ENCODE data around the gene ZNF483.

The ZNF483 gene

DNA sequence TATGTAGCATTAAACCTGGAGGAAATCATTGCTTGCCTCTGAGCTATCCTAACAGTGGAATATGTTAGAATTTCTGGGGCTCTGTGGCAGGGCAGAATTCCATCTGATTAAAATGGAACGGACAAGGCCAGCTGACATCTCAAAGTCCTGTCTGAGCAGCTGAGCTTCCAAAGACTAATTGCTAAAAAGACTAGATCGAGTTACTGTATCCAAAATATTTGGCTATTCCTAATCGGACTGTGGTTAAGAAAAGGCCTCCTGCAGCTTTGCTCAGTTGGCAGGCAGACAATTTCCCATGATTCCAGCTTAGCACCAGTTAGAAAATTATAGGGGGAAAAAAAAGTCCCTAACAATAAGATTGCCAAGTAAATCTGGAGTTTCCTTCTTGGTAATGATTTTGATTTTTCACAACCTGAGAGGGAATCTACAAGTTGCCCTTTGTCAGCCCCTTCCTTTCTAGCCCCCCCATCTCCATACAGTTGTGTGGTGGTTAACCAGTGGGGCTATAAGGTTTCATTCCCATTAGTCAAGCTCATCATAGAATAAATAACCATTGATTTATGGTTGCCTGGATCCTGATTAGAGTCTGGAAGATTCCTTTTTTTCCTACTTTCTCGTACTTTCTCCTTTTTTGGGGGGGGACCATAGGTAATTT lies 48.1 kb downstream of the ZNF483 start:
- H3K9me3 ChIP-seq (ENCODE audit: control insufficient read depth, insufficient read depth, low read length), result peaks cover 12% of the 10 kb centered on the region
- H3K36me3 ChIP-seq (ENCODE audit: insufficient read depth, low read length), result peaks cover 26% of the 10 kb centered on the region
- no peaks in the 10 kb centered on the region for H3K4me1 ChIP-seq (ENCODE audit: insufficient read depth, low read length)
- no peak overlapping the region for H3K9ac ChIP-seq (ENCODE audit: low read depth, low read length)

DNA sequence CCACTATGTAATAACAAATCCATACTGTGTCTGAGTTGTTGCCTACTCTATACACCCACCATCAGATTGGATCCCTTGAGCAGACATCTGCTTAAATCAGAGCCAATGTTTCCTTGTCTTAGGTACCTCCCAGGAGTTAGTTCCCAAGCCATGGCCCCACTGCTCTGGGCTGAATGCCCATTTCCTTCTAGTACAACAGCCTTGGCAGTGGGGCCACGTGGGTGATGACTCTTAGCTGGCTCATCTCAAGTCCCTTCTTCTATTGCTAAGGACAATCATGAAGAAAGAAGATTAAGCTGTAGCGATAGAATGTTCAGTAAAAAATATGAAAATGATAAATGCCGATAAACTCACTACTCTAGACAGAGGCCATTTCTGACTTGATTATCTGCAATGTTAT lies 57.9 kb downstream of the ZNF483 start:
- Histone ChIP-seq H3K36me3 (ENCODE audit: insufficient read depth, low read length) (peaks cover 22% of the 10 kb centered on the region), H3K9ac (ENCODE audit: low read depth, low read length) (no peak overlapping the region), H3K9me3 (ENCODE audit: control insufficient read depth, insufficient read depth, low read length) (no peaks in the 10 kb centered on the region), H3K4me1 (ENCODE audit: insufficient read depth, low read length) (no peaks in the 10 kb centered on the region)

DNA sequence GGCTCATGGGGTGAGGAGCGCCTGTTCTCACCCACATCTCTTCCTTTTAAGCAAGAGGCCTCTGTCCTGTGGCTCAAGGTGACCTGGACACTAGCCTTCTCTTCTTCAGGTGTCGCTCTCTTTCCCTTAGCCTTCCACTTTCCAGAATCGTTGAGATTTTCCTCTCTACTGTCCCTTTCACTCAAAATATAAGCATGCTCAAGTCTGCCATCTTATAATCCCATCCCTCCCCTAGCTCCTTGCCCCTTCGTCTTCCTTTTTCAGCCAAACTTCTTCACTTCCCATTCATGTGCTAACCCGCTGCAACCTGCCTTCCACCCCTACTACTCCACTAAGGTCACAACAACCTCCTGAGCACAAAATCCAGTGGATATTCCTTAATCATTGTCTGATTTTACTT lies 61.4 kb downstream of the ZNF483 start:
- Histone ChIP-seq H3K4me1 (ENCODE audit: insufficient read depth, low read length) (no peaks in the 10 kb centered on the region), H3K9me3 (ENCODE audit: control insufficient read depth, insufficient read depth, low read length) (no peaks in the 10 kb centered on the region), H3K9ac (ENCODE audit: low read depth, low read length) (no peak overlapping the region), H3K36me3 (ENCODE audit: insufficient read depth, low read length) (peaks cover 20% of the 10 kb centered on the region; the same call in 1 of the 2 replicates)

DNA sequence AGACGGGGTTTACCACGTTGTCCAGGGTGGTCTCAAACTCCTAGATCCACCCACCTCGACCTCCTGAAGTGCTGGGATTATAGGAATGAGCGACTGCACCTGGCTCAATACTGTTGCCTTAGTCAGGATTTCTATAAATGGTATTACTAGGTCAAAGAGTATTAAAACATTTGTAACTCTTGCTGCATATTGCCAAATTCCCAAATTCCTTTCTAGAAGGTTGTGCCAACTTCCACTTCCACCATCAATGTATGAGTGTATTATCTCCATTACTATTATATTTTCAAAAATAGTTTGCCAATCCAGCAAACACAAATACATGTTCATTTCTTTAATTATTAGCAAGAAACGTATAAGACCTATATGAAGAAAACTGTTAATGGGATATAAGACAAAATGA lies 63.9 kb downstream of the ZNF483 start:
- Histone ChIP-seq H3K4me1 (ENCODE audit: insufficient read depth, low read length) (no peaks in the 10 kb centered on the region), H3K9me3 (ENCODE audit: control insufficient read depth, insufficient read depth, low read length) (no peaks in the 10 kb centered on the region), H3K36me3 (ENCODE audit: insufficient read depth, low read length) (peaks cover 13% of the 10 kb centered on the region), H3K9ac (ENCODE audit: low read depth, low read length) (no peak overlapping the region)

DNA sequence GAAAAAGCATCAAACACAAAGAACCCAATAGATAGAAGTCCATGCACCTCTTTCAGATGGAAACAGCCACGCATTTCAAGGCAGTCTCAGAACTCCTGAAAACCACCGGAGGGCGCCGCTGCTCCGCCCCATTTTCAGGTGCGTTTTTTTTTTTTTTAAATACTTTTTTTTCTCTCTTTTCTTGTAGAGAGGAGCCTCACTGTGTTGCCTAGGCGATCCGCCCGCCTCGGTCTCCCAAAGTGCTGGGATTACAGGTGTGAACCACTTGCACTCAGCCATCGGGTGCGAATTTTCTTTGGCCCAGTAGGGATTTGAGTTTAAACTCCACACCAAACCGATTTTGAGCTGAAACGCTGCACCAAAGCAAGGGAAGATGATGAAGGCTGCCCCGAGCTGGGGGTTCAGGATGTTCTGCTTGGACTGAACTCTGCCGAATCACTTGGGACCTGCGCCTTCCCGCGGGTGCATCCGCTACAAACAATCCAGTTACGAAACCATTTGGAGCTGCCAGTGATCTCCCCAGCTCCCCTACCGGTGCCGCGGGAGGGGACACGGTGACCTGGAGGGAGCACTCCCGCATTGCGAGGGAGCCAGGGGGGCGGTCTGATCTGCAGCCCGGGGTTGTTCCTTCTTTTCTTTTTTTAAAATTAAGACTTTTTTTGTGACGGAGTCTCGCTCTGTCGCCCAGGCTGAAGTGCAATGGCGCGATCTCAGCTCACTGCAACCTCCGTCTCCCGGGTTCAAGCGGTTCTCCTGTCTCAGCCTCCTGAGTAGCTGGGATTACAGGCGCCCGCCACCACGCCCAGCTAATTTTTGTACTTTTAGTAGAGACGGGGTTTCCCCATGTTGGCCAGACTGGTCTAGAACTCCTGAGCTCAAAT lies 73.1 kb downstream of the ZNF483 start:
- peak overlapping the region; percentile 83 for H3K9ac ChIP-seq (ENCODE audit: low read depth, low read length)
- H3K9me3 ChIP-seq (ENCODE audit: control insufficient read depth, insufficient read depth, low read length), result no peaks in the 10 kb centered on the region
- peaks cover 11% of the 10 kb centered on the region; the same call in 1 of the 2 replicates for H3K36me3 ChIP-seq (ENCODE audit: insufficient read depth, low read length)

DNA sequence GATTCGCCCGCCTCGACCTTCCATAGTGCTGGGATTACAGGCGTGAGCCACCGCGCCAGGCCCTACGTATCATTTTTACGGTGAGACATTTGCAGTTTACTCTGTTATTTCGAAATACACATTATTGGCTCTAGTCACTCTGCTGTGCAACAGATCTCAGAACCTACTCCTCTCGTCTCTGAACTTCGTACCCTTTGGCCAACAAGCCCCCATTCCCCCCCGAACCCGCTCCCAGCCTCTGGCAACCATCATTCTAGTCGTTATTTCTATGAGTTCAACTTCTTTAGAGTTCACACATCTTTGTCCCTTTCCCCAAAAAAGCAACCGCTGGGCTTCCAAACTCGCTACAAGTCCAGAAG lies 73.7 kb downstream of the ZNF483 start:
- Histone ChIP-seq H3K36me3 (ENCODE audit: insufficient read depth, low read length) (peaks cover 9% of the 10 kb centered on the region; the same call in 1 of the 2 replicates), H3K9me3 (ENCODE audit: control insufficient read depth, insufficient read depth, low read length) (no peaks in the 10 kb centered on the region), H3K9ac (ENCODE audit: low read depth, low read length) (peak overlapping the region; percentile 83), H3K4me1 (ENCODE audit: insufficient read depth, low read length) (no peaks in the 10 kb centered on the region)

More for the DNA sequence above, 73.1 kb downstream of the ZNF483 start:
- H3K4me1 ChIP-seq (ENCODE audit: insufficient read depth, low read length), result no peaks in the 10 kb centered on the region

DNA sequence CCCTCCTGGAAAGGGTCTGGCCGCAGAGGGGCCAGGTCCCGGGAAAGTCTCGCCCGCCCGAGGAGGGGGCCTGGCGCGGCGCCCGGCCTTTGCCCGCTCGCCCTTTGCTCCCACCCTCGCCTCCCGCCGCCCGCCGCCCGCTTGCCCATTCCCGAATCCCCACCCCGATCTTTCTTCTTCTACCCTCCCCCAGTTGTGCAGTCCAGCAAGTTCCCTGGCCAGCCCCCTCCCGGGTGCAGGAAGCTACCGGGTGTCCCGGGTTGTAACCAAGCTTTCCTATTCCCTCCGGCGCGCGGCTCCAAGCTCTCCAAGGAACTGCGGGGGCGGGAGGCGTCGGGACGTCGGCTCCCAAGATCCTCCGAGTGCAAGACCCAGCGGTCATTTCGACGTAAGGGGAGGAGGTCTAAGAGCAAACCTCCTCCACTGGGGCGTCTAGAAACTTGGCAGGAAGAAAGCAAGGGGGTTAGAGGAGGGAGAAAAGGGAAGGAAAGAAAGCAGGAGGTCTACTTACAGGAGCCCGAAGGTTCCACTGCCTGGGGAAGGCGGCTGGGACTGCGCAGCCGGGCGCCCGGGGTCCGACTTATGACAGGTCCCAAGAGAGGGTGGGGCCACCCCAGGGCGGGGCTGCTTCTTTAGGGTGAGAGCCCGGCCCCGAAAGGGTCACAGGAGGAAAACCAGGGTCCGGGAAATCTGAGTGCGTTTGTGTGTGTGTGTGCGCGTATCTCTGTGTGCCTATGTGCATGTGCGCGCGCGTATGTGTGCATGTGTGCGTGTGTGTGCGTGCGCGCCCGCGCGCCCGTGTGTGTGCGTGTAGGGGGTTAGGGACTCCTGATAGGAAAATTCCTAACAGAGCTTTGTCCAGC lies 74.3 kb downstream of the ZNF483 start, which contains the start of gene PTGR1:
Gene PTGR1, minus strand, starts transcription at position 556 of the 863 bp plus-strand sequence. CDS start 2,225 bp downstream, outside the sequence.
- peaks cover 5% of the 10 kb centered on the region; the same call in 1 of the 2 replicates for H3K36me3 ChIP-seq (ENCODE audit: insufficient read depth, low read length)
- no peaks in the 10 kb centered on the region for H3K4me1 ChIP-seq (ENCODE audit: insufficient read depth, low read length)
- peak within 1 kb of the TSS; percentile 83 for H3K9ac ChIP-seq (ENCODE audit: low read depth, low read length)
- no peaks in the 10 kb centered on the region for H3K9me3 ChIP-seq (ENCODE audit: control insufficient read depth, insufficient read depth, low read length)

DNA sequence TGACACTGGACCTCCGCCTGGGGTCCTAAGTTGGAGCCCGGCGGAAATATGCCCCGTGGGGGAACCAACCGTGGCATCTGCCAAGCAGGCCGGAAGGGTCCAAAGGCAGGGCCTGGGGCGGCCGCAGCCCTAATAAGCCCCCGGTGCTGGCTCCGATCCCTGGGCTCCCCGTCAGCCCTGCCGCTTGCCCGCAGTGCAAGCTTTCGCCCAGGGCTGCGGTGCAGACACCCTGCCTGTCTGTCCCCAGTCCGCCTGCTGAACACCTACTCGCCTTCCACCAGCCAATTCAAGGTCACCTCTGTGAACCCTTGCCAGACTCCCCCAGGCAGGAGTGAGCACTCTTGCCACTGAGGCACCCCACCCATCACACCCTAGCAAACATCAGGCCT lies 75.0 kb downstream of the ZNF483 start:
- Histone ChIP-seq H3K9me3 (ENCODE audit: control insufficient read depth, insufficient read depth, low read length) (no peaks in the 10 kb centered on the region), H3K36me3 (ENCODE audit: insufficient read depth, low read length) (0 out of 2 replicates have a peak, but pooled peaks cover 4% of the 10 kb centered on the region), H3K9ac (ENCODE audit: low read depth, low read length) (peak overlapping the region; percentile 83), H3K4me1 (ENCODE audit: insufficient read depth, low read length) (no peaks in the 10 kb centered on the region)

DNA sequence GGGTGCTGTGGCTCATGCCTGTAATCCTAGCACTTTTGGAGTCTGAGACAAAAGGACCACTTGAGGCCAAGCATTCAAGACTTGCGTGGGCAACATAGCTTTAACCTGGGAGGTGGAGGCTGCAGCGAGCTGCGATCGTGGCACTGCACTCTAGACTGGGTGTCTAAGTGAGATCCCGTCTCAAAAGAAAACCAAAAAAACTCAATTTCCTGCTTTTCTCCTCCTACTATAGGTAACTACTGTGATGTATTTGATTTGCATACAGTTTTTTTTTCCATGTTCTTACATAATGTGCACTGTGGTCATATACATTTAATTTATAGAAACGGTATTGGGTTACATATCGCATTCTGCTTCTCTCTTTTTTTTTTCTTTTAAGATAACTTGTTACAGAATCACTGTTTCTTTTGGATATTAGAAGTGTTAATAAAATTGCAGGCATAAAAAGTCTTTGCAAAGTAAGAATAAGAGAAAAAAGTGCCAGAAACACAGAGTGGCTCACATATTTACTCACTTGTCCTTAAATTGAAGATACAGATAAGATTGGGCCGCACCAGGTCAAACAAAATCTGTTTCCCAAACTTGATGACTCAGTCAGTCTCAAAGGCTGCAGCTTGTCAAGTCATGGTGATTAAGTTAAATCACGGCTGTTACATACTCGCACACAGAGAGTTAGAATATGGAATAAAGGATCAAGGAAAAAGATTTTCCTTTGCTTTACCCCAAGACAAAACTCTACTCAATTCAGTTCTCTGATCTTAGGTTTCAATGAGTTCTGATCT lies 76.4 kb downstream of the ZNF483 start:
- no peaks in the 10 kb centered on the region for H3K4me1 ChIP-seq (ENCODE audit: insufficient read depth, low read length)
- H3K9ac ChIP-seq (ENCODE audit: low read depth, low read length), result no peak overlapping the region
- H3K9me3 ChIP-seq (ENCODE audit: control insufficient read depth, insufficient read depth, low read length), result no peaks in the 10 kb centered on the region
- 0 out of 2 replicates have a peak, but pooled peaks cover 4% of the 10 kb centered on the region for H3K36me3 ChIP-seq (ENCODE audit: insufficient read depth, low read length)

DNA sequence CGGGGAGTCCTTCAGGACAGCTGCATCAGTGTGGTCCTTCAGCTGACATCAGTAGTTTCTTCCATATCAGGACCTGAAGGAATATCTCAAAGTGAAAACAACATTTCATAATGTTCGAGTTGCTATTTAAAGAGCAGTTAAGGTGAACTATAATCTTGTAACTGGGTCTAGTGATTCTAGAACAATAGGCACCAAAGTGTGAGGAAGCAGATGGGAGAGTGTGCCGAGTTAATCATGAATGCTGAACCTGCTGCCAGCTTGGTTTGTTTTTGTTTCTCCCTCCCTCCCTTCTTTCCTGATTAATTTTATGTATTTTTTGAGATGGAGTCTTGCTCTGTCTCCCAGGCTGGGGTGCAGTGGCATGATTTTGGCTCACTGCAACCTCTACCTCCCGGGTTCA lies 78.1 kb downstream of the ZNF483 start:
- Histone ChIP-seq H3K9ac (ENCODE audit: low read depth, low read length) (no peak overlapping the region), H3K4me1 (ENCODE audit: insufficient read depth, low read length) (no peaks in the 10 kb centered on the region), H3K9me3 (ENCODE audit: control insufficient read depth, insufficient read depth, low read length) (no peaks in the 10 kb centered on the region), H3K36me3 (ENCODE audit: insufficient read depth, low read length) (no peaks in the 10 kb centered on the region)

DNA sequence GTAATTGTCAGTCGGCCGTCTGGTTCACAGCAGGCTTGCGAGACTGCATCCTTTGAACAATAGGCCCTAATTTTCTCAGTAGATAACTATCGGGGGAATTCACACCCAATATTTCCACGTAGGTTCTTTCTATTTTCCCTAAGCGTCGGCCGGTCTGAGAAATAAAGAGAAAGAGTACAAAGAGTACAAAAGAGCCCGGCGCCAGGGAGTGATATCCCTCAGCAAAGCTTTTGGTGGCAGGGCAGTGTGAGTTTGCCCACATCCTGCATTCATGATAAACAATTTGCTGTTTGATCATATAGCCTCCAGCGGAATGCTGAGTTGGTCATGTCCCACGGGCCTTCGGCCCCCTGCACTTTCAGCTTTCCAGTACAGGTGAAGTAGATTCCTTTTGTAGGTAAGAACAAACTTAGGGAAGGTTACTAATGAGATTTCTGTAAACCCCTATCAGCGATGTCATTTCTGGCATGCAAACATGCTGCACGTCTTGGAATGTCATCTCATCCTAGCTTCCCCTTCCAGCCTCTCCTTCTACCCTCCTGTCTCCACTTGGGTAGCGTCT lies 79.2 kb downstream of the ZNF483 start:
- Histone ChIP-seq H3K4me1 (ENCODE audit: insufficient read depth, low read length) (no peaks in the 10 kb centered on the region), H3K9me3 (ENCODE audit: control insufficient read depth, insufficient read depth, low read length) (no peaks in the 10 kb centered on the region), H3K36me3 (ENCODE audit: insufficient read depth, low read length) (no peaks in the 10 kb centered on the region), H3K9ac (ENCODE audit: low read depth, low read length) (no peak overlapping the region)

DNA sequence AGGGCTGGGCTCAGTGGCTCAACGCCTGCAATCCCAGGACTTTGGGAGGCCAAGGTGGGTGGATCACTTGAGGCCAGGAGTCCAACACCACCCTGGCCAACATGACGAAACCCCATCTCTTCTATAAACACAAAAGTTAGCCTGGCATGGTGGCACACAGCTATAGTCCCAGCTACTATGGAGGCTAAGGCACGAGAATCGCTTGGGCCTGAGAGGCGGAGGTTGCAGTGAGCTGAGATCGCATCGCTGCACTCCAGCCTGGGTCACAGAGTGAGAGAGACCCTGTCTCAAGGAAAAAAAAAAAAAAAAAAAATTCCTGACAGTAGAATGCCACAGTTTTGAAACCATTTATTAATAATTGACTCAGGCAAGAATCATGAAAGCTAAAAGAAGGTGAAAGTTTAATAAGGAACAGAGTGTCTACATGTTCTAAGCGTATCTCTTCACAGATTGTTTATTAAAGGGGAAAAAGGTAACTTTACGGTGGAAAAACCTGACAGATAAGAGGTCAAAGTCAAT lies 80.1 kb downstream of the ZNF483 start:
- Histone ChIP-seq H3K9me3 (ENCODE audit: control insufficient read depth, insufficient read depth, low read length) (no peaks in the 10 kb centered on the region), H3K4me1 (ENCODE audit: insufficient read depth, low read length) (no peaks in the 10 kb centered on the region)

DNA sequence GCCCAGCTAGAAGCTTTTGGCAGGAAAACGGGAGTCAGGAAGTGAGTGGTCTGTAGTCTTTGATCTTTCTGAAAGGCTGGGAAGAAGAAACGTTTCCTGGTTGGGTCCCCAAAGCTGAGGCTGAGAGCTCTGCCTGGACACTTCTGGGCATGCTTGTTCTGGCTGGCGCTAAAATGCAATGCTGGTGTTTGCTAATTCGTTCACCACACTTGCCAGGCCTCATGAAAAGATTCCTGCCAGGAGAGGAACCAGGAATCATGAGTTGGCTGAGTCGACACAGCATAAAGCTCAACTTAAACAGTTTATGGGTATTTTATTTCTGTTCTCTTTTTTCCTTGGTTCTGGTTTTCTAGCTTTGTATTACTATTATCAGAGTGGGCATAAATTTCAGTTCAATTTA lies 85.2 kb downstream of the ZNF483 start:
- no peaks in the 10 kb centered on the region for H3K36me3 ChIP-seq (ENCODE audit: insufficient read depth, low read length)

More for the DNA sequence above, 80.1 kb downstream of the ZNF483 start:
- Histone ChIP-seq H3K36me3 (ENCODE audit: insufficient read depth, low read length) (no peaks in the 10 kb centered on the region), H3K9ac (ENCODE audit: low read depth, low read length) (no peak overlapping the region)

More for the DNA sequence above, 85.2 kb downstream of the ZNF483 start:
- Histone ChIP-seq H3K4me1 (ENCODE audit: insufficient read depth, low read length) (no peaks in the 10 kb centered on the region), H3K9me3 (ENCODE audit: control insufficient read depth, insufficient read depth, low read length) (no peaks in the 10 kb centered on the region), H3K9ac (ENCODE audit: low read depth, low read length) (no peak overlapping the region)

All from ES-I3 (cell line).